Epithelial cell of prostate (primary cell): ENCODE measurements around the gene LEFTY2.
"Not testable (repeated sequence)": the region's sequence is repeated elsewhere in the genome, so short reads cannot be mapped to it uniquely, and the experiment has no call there.

Source experiments
- DNase-seq: peaks from one replicate; pipeline ENCODE4 v3.0.0-alpha.2; 2011; ENCODE audit warnings: low read depth, low spot score
- H3K27ac ChIP-seq: fragments of 450-650 bp; 2 replicates; pipeline ENCODE4 v1.5.1; 2017; ENCODE audit warnings: mild to moderate bottlenecking

LEFTY2 gene

GRCh38 chr1:225933072-225933471, 7.9 kb downstream of the LEFTY2 start:
- DNase-seq: peak; percentile 26
- H3K27ac ChIP-seq: no peak overlapping the region

- no peak for DNase-seq
- no peak overlapping the region for H3K27ac ChIP-seq
Observed at GRCh38 chr1:225931270-225932136, 9.5 kb downstream of the LEFTY2 start.

- no peak overlapping the region for H3K27ac ChIP-seq
- DNase-seq: no peak
Observed at GRCh38 chr1:225930566-225930965, 10.5 kb downstream of the LEFTY2 start.

- H3K27ac ChIP-seq, DNase-seq: not testable (repeated sequence)
Observed at GRCh38 chr1:225929462-225929861, 11.6 kb downstream of the LEFTY2 start.

- no peak for DNase-seq
- no peak overlapping the region for H3K27ac ChIP-seq
Observed at GRCh38 chr1:225928186-225929175, 12.5 kb downstream of the LEFTY2 start.

- no peak for DNase-seq
- no peak overlapping the region for H3K27ac ChIP-seq
Observed at GRCh38 chr1:225926551-225927113, 14.4 kb downstream of the LEFTY2 start.

GRCh38 chr1:225923692-225924555, 17.1 kb downstream of the LEFTY2 start, which contains the start of gene PYCR2:
TSS of gene PYCR2 (minus strand) at chr1:225924250. CDS start at chr1:225924110, 140 bp downstream.
- peak; percentile 63 for DNase-seq
- peak within 1 kb of the TSS; percentile 91 for H3K27ac ChIP-seq

- DNase-seq: no peak
- H3K27ac ChIP-seq: peak overlapping the region; percentile 91
Observed at GRCh38 chr1:225923381-225923691, 17.7 kb downstream of the LEFTY2 start.

GRCh38 chr1:225921734-225922709, 19.0 kb downstream of the LEFTY2 start:
- H3K27ac ChIP-seq: peak overlapping the region; percentile 91
- peak; percentile 96 for DNase-seq

- peak; percentile 81 for DNase-seq
- H3K27ac ChIP-seq: peak overlapping the region; percentile 68
Observed at GRCh38 chr1:225919906-225920305, 21.1 kb downstream of the LEFTY2 start.

- no peak for DNase-seq
- H3K27ac ChIP-seq: no peak overlapping the region
Observed at GRCh38 chr1:225918280-225918679, 22.7 kb downstream of the LEFTY2 start.

GRCh38 chr1:225917536-225917935, 23.5 kb downstream of the LEFTY2 start:
- peak overlapping the region; percentile 16 for H3K27ac ChIP-seq
- DNase-seq: peak; percentile 98

GRCh38 chr1:225917101-225917500, 23.9 kb downstream of the LEFTY2 start:
- DNase-seq: no peak
- H3K27ac ChIP-seq: peak overlapping the region; percentile 16

- peak overlapping the region; percentile 3 for H3K27ac ChIP-seq
- DNase-seq: no peak
Observed at GRCh38 chr1:225915538-225915991, 25.5 kb downstream of the LEFTY2 start.

GRCh38 chr1:225914947-225915346, 26.1 kb downstream of the LEFTY2 start:
- no peak overlapping the region for H3K27ac ChIP-seq
- no peak for DNase-seq

- H3K27ac ChIP-seq: no peak overlapping the region
- DNase-seq: no peak
Observed at GRCh38 chr1:225914391-225914790, 26.6 kb downstream of the LEFTY2 start.

GRCh38 chr1:225911191-225912130, 29.6 kb downstream of the LEFTY2 start:
- no peak for DNase-seq
- no peak overlapping the region for H3K27ac ChIP-seq
